Glomerular endothelial cell (primary cell): ENCODE results near the gene ADAMTS19. TPM values are rescaled to one million over a fixed set of nuclear protein-coding genes. Genes with fewer than 3 reads are reported as not detected.

ENCODE experiments used
- DNase-seq: peaks from one replicate; pipeline ENCODE4 v3.0.0-alpha.2; 2011; ENCODE audit warnings: low read depth, low spot score; ENCODE audit errors: extremely low read depth
- total RNA-seq: library from RNA; depleted of rRNA; stranded (reverse); fragments of >200 nt; gene quantifications from 2 replicates; pipeline ENCODE4 v1.2.3, GENCODE V29; 2015

ADAMTS19 gene
- total RNA-seq, 1 donor from 2014 or later, result under 0.01 TPM

DNA sequence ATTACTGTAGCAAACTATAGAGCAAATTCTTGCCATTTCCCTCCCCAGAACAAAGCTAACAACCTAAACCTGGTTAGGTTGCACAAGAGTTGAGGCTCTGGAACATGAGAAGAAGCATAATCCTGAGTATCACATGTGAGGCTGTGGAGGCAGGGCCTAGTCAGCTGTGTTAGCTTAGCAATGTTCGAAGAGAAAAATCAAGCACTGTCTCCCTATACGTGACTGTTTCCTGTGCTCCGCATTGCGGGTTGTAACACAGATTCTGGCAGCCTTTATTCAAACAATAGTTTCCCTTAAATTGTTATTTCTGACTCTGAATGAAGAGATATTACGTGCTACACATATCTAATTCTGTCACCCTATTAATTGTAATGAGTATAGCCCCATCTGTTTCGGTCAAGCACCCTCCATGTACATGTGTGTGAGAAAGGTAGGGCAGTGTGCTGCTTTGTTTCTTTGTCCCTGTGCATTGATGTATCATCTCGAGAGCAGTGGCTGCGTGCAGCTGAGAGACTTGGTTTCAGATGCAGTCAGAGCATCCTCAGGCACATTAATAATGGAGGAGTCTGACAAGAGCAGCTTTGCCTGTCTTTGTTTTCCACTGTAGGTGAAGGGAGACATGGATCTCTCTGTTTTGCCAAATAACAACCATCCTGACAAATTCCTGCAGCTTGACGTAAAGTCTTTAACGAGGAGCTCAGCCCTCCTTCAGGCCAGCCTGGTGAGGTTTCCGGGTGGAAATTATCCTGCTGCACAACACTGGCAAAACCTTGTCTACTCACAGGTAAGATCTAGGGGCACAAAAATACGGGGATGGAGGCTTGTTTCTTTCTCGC is 287.7 kb downstream of the ADAMTS19 start, which contains the start of gene MINAR2:
TSS of gene MINAR2 (plus strand) at position 523 of the 836 bp plus-strand sequence. CDS start at position 620, 97 bp downstream.
- no peak for DNase-seq

DNA sequence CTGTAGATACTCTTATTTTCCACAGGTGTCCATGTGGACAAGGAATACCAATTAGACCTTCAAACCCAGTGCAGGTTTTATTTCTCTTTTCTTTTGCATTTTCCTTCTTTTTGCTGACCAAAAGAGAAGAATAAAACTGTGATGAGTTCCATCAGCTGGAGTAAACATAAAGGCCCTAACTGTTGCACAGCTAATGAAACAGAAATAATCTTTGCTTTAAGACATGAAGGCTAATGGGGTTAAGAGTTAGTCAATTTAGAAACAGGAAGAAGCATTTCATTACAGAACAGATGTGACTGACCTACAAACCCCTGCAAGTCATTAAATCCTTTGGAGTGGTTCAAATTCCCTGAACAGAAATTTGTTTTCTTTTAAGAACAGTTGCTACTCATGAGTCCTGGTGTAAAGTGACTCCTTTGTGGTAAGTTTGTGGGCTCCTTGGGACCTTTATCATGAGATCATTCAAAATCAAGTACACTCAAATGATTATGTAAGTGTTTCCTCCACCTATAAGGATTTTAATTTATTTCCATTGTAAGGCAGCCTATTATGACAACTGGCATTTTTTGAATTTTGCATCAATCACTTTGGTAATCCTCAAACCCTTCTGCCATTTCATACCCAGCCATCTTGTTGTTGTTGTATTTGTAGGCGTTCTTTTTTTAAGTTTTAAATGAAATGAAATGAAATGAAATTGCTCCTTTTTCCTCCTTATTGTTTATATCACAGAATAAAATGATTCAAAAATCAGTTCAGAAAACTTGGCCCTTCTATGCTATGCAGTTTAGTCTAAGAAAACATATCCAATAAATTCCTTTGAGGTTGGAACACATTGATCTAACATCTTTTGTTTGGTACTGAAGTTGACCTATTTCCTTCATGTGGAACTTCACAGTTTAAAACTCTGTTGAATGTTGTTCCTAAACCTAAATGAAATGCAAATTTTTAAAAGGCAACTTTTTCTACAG is 289.1 kb downstream of the ADAMTS19 start:
- no peak for DNase-seq

DNA sequence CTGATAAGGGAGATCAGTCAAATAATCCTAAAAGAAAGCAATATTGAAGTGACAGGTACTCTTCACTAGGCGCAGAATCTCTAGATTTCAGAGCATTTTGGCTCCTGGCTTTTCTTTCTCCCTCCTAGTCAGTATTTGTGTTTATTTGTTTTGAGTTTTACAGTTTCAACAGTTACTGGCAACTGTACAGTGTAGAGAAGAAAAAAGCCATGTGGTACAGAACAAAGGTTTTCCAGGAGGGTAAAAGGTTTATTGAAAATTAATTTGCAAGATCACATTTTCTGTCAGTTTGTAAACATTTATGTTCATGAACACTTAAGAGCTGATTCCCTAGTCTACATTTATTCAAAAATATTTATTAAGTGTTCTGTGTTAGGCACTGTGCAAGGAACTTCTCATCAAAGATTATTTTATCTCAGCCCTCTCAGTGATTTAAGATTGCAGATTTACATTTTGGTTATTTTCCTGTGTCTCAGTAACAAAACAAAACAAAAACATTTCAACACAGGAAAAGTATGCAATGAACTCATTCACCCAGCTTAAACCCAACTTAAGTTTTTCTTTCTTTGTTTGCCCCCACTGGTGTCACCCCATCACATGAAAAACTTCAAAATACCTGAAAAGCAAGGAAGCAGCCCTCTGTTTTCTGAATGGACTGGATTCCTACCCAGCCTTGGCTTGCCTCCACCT is 300.7 kb downstream of the ADAMTS19 start:
- DNase-seq, result no peak

DNA sequence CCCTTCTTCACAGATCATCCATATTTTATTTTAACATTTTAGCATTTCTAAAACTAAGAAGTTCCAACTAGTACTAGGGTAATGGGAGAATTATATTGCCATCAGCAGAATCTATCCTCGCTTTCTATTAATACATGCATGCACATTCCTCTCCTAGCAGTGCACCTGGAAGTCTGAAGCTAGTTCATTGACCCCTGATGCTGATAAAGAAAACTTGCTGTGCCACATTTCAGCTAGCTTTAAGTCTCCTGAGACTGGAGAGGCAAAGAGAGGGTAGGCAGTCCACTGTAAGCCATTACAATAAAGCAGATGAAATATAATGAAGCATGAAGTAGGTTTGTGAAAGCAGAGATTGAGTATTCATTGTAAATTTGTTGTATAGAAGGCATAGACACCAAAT is 303.6 kb downstream of the ADAMTS19 start:
- no peak for DNase-seq

DNA sequence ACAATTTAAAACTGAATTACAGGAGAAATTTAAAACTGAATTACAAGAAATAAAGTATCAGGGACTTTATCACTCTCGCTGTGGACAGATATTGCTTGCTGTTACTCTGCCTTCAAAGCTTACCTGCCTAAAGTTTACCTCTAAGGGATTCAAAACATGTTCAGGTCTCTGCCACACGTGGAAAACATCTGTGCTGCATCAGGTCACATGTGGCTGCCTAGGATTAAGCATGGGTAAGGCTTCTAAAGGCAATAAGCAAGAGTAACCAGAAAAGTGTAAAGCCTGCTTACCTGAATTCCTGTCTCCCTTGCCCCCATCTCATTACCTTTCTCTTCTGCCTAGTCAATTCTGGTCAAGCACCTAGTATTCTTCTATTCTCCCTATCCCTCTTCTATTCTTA is 306.7 kb downstream of the ADAMTS19 start:
- no peak for DNase-seq

DNA sequence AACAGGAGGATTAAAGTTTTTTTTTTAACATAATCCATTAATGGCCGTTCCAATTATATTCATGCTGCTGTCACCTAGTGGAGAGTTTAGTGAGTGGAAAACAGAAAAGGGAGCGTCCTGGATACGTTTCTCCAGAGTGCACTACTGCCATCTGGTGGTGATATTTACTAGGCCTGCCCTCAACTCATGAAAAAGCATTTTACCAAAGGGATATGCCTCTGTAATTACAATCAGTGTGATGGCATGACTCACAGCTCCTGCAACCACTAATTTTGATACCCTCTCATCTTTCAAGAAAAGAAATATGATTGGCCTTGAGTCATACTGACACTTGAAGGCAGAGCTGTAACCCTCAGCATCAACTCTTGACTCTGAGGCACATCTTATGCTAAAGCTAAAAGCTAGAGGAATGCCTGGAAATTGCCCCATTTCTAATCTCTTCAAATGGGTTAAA is 307.9 kb downstream of the ADAMTS19 start:
- peak; percentile 91 for DNase-seq

DNA sequence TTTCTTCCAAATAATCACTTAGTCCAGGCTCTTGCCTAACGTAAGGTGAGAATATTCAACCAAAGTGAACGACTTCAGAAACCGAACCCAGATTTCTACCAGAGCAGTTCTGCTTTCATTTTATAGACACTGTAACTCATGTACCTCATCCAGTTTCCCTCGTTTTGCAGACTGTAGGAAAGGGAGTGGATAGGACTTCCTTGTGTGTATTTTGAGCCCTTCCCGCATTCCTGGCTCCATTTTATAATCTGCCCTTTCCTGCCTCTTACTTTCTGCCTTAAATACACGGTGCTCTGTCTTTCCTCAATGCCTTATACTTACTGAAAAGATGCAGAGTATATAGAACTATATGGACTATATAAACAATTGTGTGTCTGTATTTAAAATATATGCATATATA is 308.6 kb downstream of the ADAMTS19 start:
- no peak for DNase-seq

DNA sequence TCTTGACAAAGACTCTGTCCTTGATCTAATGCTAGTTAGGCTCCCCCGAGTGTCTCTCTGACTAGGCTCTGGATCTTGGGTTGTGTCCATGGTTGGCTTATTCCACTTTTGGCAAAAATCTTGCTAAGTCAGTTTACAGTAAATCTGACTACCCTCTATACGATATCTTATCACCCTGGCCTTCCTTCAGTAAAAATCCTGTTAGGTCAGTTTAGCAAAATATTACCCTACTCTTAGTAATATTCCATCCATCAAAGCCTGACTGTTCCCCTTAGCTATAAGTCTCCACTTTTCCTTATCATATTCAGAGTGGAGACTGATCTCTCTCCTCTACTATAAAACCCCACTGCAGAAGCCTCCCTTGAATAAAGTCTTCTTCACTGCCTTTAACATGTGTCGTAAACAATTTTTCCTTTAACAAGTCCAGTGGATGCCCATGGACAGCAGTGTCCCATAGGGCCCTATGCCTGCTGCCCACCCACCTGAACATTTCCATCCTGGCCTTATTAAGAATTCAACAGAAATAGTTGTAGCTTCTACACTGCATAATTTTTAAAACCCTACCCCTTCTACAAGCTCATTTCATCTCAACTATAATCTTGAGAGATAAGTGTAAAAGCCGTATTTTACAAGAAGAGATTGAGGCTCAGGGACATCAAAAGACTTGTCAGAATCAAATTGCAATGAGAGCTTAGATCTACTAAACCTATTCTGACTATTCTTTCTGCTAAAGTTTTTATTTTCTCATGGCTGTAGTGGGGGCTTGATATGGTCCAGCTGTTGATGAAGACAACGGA is 310.1 kb downstream of the ADAMTS19 start:
- no peak for DNase-seq

DNA sequence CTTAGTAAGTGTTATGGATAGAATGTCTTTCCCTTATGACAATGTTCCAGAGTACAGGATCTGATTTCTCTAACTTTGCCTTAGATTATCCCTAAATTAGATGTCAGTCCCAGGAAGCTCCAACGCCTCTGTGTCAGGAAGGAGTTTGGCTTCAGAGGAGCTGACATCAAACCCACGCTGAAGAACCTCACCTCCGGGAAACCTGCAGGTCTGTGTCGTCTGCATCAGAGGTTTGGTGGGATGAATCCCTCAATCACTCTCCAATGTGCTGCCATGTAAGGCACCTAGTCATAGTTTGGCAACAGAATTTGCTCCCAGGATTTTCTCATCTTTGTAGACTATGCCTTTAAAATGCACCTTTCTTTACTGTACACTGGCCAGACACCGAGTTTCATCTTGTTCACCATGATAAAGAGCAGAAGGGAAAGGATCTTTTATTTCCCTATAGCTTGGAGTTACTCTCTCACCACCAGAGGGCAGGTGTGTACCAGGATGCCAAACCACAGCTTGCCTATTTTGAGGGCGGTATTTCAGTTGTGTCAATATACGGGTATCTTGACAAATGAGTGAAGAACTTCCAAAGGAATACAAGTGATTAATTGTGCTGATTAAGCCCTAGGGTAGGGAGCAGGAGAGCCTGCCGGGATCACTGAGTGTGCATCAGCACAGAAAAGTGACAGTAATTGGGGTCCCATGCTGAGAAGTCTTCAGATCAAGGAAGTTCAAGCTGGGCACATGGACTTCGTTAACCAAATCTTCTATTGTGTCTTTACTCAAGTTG is 311.1 kb downstream of the ADAMTS19 start:
- DNase-seq, result peak; percentile 33

DNA sequence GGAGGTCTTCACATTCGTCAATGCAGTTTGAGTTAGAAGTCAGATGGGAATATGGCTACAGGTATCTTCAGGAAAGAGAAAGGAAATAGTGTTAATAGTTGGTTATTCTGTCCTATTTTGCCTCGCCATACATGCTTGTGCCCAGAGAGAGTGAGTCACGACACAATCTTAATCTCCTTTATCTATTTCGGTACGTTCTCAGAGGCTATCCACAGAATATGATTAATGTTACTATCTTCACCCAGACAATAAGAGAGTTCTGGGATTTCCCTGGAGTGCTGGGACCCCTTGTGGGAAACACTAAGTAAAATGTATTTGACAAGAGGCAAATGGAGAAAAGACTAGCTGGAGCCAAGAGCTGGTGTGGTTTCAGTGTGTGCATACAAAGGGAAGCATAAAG is 313.3 kb downstream of the ADAMTS19 start:
- DNase-seq, result no peak

DNA sequence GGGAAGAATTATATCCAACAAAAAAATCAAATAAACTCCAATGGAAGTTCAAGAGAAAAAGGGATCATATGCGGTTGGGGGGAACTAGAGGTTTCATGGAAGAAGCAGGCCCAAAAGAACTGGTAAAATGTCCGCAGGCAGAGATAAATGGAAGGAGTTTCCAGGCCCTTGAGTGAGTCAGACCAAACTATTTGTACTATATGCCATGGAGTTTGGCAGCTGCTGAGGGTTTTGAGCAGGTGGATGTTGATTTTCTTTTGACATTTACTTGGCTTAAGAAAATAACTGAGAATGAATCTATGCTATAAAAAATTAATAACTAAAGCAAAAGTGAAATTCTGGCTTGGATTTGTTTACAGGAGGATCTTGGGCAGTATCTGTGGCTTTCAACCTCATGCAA is 321.5 kb downstream of the ADAMTS19 start:
- no peak for DNase-seq
